Calu3 (cell line): ENCODE measurements around the gene ST6GALNAC3. TPM values are rescaled to one million over a fixed set of nuclear protein-coding genes. Genes with fewer than 3 reads are reported as not detected.

Experiments used
- BruUV-seq: library from RNA; stranded (reverse); fragments of 400-500 nt; replicated peaks from 2 replicates; lab custom pipeline; 2021; lab: Mats Ljungman, UMichigan
- CTCF ChIA-PET: fragments of 300-600 bp; sonication (Branson Sonifier 250); formaldehyde crosslinking; loops from one replicate; lab custom pipeline; 2022; ENCODE audit warnings: antibody characterized with exemption; lab: Charles Lee
- DNase-seq: peaks from one replicate; pipeline ENCODE4 v3.0.0; 2022
- H3K27ac Mint-ChIP-seq: one replicate; pipeline ENCODE4 v1.8.0; 2022; ENCODE audit warnings: mixed read lengths; ENCODE audit not compliant: unreplicated experiment
- H3K27me3 Mint-ChIP-seq: one replicate; pipeline ENCODE4 v1.8.0; 2022; ENCODE audit warnings: mixed read lengths; ENCODE audit not compliant: unreplicated experiment
- H3K36me3 Mint-ChIP-seq: one replicate; pipeline ENCODE4 v1.8.0; 2022; ENCODE audit warnings: mild to moderate bottlenecking, moderate library complexity, mixed read lengths; ENCODE audit not compliant: insufficient read depth, unreplicated experiment
- H3K4me1 Mint-ChIP-seq: one replicate; pipeline ENCODE4 v1.8.0; 2022; ENCODE audit warnings: mild to moderate bottlenecking, low read depth, mixed read lengths; ENCODE audit not compliant: unreplicated experiment
- H3K4me3 Mint-ChIP-seq: one replicate; pipeline ENCODE4 v1.8.0; 2022; ENCODE audit warnings: mild to moderate bottlenecking, low read depth, moderate library complexity, mixed read lengths; ENCODE audit not compliant: unreplicated experiment
- H3K9me3 Mint-ChIP-seq: one replicate; pipeline ENCODE4 v1.8.0; 2022; ENCODE audit warnings: low read depth, mixed read lengths; ENCODE audit not compliant: unreplicated experiment
- CTCF ChIP-seq: fragments of 200-600 bp; IDR thresholded peaks from one replicate; pipeline ENCODE4 v1.8.0; 2022; ENCODE audit warnings: antibody characterized with exemption; ENCODE audit not compliant: unreplicated experiment
- intact Hi-C: fragments of 100-400 bp; cut with micrococcal nuclease; formaldehyde crosslinking; loops from one replicate; pipeline ENCODE4 v1.10.0; 2022; ENCODE audit not compliant: unreplicated experiment
- total RNA-seq: library from RNA; stranded (reverse); gene quantifications from 2 replicates; pipeline ENCODE4 v1.2.3, GENCODE V29; 2022

Gene ST6GALNAC3
- total RNA-seq, 1 experiment from 2014 or later, result 0.87 TPM

- H3K4me3 Mint-ChIP-seq, result no peak overlapping the region
- BruUV-seq, result no TSS peak
- DNase-seq, result no peak
- TF ChIP-seq CTCF, result no peak
- CTCF ChIA-PET, result no interaction called here
- no peaks in the 10 kb centered on the region for H3K9me3 Mint-ChIP-seq
- intact Hi-C loops, result no loop called here
- no peaks in the 10 kb centered on the region for H3K27me3 Mint-ChIP-seq
- H3K27ac Mint-ChIP-seq, result no peak overlapping the region
- no peaks in the 10 kb centered on the region for H3K36me3 Mint-ChIP-seq
- no peaks in the 10 kb centered on the region for H3K4me1 Mint-ChIP-seq
Measured at GRCh38 chr1:76289692-76290091, 215.1 kb downstream of the ST6GALNAC3 start.

GRCh38 chr1:76290271-76290670, 215.7 kb downstream of the ST6GALNAC3 start:
- BruUV-seq, result no TSS peak
- no peak for TF ChIP-seq CTCF
- Mint-ChIP-seq H3K36me3 (no peaks in the 10 kb centered on the region), H3K4me3 (no peak overlapping the region), H3K27ac (no peak overlapping the region), H3K27me3 (no peaks in the 10 kb centered on the region), H3K4me1 (no peaks in the 10 kb centered on the region), H3K9me3 (no peaks in the 10 kb centered on the region)
- no peak for DNase-seq
- CTCF ChIA-PET, result no interaction called here
- intact Hi-C loops, result no loop called here

GRCh38 chr1:76291191-76291590, 216.6 kb downstream of the ST6GALNAC3 start:
- CTCF ChIA-PET, result no interaction called here
- no peak overlapping the region for H3K27ac Mint-ChIP-seq
- H3K36me3 Mint-ChIP-seq, result no peaks in the 10 kb centered on the region
- DNase-seq, result no peak
- intact Hi-C loops, result no loop called here
- no peaks in the 10 kb centered on the region for H3K4me1 Mint-ChIP-seq
- no peaks in the 10 kb centered on the region for H3K9me3 Mint-ChIP-seq
- no TSS peak for BruUV-seq
- no peaks in the 10 kb centered on the region for H3K27me3 Mint-ChIP-seq
- no peak overlapping the region for H3K4me3 Mint-ChIP-seq
- no peak for TF ChIP-seq CTCF

- Mint-ChIP-seq H3K4me3 (no peak overlapping the region), H3K36me3 (no peaks in the 10 kb centered on the region), H3K27ac (no peak overlapping the region), H3K4me1 (no peaks in the 10 kb centered on the region), H3K27me3 (no peaks in the 10 kb centered on the region), H3K9me3 (no peaks in the 10 kb centered on the region)
- DNase-seq, result no peak
- intact Hi-C loops, result no loop called here
- CTCF ChIA-PET, result no interaction called here
- TF ChIP-seq CTCF, result no peak
- no TSS peak for BruUV-seq
Measured at GRCh38 chr1:76291737-76292136, 217.2 kb downstream of the ST6GALNAC3 start.
